Cerebellar cortex (tissue), 1 donor: ENCODE measurements around the gene IL17B.

Experiments used
- DNase-seq: peaks from one replicate; pipeline ENCODE4 v3.0.0-alpha.2; 2015; ENCODE audit warnings: low spot score

IL17B gene

DNA sequence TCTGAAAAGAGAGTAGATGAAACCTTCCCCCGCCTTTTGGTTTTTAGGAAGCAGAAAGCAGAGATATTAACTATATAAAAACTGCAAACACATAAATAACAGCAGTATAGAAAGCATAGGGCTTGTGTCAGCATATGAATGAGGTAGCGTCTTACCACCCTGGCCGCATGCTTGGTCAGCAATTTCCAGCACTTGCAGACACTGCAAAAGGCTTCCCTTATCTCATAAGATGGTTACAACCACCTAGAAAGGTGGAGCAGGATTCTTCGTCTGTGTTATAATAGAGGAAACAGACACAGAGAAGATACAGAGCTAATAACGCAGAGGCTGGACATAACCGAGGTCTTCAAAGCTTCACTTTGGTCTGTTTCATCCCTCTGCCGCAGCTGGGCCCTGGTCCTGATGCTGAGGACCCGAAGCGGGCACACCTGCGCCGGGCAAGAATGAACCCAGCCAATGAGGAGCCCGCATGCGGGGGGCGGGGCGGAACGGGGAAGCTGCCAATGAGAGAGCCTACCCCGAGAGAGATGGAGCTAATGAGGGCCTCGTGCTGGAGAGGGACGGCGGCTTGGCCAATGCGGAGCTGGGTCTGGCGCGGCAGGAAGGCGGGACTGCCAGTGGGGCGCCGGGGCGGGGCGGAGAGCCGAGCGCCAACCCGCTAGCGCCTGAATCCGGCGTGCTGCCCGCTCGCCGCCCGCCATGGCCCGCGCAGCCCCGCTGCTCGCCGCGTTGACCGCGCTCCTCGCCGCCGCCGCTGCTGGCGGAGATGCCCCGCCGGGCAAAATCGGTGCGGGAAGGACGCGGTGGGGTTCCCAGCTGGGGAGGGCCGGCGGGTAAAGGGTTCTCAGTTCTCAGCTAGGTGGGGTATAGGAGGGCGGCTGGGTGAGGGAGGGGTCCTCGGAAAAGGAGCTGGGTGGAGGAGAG, 21.5 kb downstream of the IL17B start, which contains the start of gene PCYOX1L:
PCYOX1L (plus strand) TSS at position 677 of the 924 bp plus-strand sequence; CDS start at position 700, 23 bp downstream.
- DNase-seq, result peak; percentile 98

DNA sequence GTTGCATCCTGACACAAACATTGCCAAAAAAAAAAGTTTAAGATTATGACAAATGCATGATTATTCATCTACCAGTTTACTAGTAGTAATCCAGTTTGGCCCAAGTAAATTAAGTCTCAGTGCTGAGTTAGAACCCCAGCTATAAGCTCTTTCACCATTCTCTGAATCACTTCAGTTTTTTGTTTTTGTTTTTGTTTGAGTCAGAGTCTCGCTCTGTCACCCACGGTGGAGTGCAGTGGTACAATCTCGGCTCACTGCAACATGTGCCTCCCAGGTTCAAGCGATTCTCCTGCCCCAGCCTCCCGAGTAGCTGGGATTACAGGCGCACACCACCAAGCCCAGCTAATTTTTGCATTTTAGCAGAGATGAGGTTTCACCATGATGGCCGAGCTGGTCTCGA, 22.7 kb downstream of the IL17B start:
- DNase-seq, result no peak

DNA sequence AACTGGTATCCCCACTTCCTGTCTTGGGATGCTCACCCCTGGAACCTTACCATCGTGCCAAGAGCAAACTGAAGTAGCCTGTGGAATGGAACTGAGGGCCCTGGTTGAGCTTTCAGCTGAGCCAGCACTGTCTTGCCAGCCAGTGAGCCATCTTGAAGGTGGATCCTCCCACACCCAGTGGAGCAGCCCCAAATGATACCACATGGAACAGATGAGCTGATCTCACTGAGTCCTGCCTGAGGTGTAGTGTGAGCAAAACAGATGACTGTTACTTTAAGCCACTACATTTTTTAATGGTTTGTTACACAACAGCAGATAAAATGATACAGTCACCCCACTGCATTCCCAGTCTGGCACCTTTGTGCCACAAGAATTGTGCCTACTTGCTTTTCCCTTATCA, 23.4 kb downstream of the IL17B start:
- DNase-seq, result no peak

DNA sequence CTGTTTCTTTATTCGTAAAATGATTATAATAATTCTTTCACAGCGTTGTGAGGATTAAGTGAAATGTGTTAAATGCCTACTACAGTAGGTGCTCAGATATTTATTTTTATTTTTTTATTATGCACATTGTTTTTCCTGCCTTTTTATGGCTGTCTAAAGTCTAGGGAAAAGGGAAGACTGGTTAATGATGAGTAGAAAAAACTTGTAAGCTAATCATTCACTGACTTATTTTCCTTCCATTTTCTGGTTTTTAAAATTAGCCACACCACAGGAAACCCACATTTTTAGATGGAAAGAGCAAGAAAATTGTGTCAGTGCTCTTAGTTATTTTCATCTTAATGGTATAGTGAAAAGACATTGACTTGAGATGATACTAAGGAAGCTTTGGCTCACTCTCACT, 25.2 kb downstream of the IL17B start:
- no peak for DNase-seq

DNA sequence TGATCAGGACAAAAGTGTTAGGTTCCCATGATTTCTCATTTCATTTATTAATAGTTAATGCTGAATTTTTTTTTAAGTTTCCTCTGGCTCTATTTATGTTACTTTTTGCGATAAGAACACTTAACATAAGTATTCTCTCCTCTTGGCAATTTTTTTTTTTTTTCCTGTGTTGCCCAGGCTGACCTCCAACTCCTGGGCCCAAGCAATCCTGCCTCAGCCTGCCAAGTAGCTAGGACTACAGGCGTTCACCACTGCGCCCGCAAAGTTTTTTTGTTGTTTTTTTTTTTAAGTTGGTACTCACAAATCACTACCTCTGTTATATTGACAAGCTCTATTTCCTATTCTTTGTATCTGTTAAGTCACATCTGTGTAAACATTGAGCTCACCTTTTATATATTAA, 26.9 kb downstream of the IL17B start:
- no peak for DNase-seq

DNA sequence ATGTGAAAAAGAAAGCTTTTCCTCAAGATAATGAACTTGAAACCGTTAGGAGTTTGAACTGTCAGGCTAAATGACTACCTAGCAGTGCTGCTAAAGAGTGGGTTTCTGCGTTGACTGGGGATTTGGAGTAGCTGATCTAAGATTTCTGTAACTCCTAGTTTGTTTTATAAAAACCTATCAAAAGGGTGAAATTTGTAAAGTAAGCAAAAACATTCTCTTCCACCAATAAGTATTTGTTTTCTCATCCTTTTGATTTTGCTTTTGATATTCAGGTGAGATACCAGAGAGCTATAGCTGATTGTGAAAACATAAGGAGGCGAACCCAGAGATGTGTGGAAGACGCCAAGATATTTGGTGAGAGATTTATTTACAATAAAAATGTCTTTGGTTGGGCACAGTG, 29.7 kb downstream of the IL17B start:
- DNase-seq, result no peak

DNA sequence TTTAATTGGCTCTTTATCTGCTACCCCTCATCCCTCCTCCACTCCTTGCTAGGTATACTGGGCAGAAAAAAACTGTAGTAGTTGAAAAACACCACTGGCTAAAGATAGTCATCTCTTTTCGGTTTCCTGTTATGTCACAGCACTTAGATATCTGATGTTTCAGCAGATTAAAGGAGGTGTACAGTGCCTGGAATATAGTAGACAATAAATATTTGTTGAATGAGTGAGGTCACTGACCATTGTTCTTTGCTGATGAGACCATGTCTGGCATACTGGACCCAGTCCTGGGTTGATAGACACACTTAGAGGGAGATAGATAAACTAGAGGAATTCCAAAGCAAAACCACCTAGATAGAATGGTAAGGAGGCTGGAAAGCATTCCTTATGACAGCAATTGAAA, 30.6 kb downstream of the IL17B start:
- DNase-seq, result no peak

DNA sequence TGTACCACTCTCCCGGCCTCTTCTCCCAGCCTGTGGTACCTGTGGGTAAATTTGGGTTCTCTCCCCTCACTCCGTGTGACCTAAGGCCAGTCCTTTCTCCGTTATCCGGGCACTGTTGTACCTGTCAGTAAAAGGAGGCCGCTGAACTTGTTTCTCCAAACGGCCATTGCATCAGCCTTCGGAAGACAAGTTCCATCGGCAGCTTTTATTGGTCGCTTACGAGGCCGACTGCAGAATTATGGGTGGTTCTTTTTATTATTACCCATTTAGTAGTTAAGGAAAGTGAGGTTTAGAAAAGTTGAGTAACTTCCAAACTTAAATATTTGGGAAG, 33.2 kb downstream of the IL17B start:
- peak; percentile 24 for DNase-seq

DNA sequence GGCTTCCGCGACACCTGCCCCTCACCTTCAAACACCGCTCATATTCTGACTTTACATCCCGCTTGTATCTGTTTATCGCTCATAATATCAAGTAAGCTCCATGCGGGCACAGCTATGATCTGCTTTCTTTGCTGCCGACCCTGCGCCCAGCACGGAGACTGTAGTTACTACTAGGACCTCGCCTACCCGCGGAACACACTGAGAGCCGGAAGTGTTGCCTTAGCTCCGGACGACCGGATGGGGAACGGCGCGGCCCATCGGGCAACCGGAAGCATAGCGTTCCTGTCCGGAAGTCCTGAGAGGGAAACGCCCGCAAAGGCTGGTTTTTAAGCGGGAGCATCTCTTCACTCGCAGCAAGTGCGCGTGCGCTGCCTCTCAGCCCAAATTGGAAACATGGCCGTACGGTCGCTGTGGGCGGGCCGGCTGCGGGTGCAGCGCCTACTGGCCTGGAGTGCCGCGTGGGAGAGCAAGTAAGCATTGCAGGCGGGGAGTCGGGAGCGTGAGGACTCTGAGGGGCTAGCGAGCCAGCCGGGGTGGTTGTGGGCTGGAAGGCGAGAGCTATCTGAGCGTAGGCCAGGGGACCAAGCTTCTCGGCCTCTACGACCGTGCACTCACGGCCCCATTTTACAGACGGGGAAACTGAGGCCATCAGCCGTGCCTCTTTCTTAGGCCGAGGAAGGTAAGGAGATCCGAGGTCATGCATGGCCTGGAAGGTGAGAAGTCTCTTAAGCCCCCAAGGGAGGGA, 33.8 kb downstream of the IL17B start, which contains the start of gene GRPEL2:
GRPEL2 (plus strand) TSS at position 353 of the 745 bp plus-strand sequence; CDS start at position 394, 41 bp downstream.
- peak; percentile 98 for DNase-seq

DNA sequence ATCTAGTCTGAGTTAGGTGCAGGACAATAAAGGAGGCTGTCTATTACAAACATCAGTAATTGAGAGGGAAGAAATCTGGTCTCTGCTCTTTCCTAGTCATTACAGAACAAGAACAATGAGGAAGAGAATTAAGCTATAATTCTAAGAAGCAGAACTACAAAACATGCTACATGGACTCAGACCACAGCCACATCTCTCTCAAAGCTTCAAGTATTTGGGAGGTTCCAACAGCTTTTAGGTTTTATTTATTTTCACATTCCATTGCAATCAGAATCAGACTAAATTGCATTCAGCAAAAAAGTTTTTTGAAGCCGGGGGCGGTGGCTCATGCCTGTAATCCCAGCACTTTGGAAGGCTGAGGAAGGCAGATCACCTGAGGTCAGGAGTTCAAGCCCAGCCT, 34.9 kb downstream of the IL17B start:
- DNase-seq, result no peak

DNA sequence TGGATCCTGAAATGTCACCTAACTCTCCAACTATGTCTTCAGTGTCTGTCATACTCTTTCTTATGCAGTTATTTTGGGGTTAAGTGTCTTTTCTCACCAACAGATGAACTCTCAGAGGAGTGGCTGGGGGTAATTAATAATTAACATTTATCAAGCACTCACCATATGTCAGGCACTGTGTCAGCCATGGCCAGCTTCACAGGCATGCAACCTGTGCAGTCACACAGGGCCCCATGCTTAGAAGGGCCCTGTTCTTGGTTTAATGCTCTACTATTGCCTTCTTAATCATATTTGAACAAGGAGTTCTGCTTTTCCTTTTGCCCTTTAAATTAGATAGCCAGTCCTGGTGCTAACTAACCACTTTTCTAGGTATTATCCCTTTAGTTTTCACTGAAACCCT, 37.2 kb downstream of the IL17B start:
- DNase-seq, result no peak

DNA sequence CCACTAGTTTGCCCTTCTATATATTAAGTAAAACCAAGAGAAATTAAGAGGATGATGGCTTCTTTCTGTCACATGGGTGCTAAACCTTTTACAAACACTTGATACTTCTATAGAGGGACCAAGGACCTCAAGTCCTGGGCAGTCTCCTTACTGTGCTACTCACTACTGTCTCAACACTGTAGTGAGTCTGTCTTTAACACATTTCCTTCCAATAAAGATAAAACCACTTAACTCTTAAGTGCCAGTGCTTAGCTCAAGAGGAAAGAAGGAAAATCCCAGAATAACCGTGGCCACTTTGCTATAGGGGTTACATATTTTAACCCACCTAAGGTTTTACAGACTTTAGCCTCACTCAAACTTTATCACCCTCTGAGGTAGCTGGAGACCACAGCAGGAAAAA, 38.2 kb downstream of the IL17B start:
- DNase-seq, result no peak

DNA sequence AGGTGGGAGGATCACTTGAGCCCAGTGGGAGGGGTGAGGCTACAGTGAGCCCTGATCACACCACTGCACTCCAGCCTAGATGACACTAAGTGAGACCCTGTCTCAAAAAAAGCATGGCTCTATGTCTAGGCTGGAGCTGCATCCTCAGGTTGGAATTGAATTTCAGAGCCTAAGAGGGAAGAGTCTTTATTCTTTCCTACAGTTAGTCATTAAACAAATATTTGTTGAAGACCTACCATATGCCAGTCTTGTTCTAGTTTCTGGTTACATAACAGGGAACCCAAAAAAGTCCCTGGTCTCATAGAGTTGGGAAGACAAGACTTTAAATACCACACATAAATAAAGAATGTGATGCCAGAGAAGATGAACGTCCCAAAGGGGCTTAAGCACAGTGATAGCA, 40.7 kb downstream of the IL17B start:
- no peak for DNase-seq

DNA sequence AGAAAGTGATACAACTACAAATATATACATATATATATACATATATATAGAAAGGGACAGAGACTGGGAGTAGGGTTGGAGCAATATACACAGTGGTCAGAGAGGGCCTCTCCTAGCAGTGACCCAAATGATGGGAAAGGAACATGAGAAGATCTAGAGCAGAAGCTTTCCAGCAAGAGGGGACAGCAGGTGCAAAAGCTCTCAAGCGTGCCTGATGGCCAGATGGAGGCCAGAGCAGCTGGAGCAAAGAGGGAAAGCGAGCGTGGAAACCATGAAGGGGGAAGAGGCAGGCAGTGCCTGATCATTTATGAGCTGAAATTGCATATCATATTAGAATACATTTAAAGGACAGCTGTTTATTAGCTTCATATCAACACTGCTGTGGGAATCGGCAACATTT, 41.4 kb downstream of the IL17B start:
- peak; percentile 28 for DNase-seq

DNA sequence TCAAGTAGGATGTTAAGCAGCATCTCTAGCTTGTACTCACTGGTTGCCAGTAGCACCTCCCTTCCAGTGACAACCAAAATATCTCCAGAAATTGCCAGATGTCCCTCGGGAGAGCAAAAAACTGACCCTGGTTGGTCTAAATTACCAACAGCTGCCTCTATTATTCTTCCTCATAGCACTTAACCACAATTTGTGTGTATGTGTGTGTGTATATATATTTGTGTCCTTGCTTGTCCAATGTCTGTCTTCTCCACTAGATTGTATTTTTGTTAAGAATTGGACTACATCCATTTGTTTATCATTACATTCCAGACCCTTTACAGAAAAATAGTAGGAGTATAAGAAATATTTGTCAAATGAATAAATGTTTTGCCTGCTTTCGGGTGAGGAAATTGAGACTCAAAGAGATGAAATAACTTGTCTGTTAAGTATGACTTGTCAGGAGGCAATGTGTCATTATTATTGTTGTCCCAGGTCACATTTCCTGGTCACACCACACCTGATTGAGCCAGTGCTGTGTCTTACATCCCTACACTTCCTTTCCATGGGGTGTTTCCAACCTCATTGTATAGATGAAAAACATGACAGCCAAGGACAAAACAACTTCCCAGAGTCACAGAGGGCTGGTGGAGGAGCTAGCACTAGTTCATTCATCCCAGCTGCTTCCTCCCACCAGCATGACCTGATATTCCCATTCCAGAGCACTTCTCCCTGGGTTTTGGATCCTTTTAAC, 45.2 kb downstream of the IL17B start:
- no peak for DNase-seq

DNA sequence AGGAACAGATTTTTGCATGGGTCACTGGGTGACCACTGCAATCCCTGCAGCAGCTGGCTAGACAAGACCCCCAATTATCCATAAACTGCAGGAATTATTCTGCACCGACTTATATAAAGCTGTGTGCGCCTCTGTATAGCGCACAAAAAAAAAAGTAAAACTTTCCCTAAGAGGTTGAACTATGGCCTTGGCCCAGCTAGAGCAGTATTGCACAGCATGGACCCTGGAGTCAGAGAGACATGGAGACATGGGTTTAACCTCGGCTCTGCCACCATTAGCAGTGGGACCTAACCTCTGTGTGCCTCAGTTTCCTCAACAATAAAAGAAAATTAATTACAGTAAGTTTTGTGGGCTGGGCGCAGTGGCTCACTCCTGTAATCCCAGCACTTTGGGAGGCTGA, 50.9 kb downstream of the IL17B start:
- DNase-seq, result no peak

DNA sequence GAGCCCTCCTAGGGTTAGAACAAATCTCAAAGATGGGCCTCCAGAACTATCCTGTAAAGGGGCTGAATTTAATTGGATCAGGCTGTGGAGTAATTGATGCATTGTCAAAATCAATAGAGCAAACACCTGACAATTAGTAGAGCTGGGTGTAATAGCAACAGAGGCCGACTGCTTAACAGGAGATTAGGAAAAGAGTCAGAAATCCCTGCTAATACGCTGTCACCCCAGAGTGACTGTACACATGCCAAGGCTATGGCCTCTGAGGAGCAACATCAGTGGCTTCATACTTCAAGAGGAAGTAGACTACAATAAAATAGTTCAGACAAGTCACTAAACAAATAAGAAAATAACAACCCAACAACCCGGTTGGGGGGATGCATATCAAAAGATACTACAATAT, 52.5 kb downstream of the IL17B start:
- no peak for DNase-seq

DNA sequence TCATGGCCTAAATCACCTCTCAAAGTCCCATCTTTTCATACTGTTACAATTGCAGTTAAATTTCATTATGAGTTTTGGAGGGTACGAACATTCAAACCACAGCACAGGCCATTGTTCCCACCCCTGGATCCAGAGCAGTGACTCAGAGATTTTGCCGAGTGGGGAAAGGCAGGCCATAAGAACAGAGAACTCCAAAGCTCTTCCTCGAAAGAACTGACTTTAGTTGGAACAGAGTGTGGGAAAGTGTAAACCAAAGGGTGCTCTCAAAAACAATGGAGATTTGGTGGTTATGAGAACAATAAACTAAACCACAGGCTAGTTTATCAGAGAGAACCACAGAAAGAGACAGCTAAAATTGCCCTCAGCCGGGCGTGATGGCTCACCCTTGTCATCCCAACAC, 53.2 kb downstream of the IL17B start:
- no peak for DNase-seq

DNA sequence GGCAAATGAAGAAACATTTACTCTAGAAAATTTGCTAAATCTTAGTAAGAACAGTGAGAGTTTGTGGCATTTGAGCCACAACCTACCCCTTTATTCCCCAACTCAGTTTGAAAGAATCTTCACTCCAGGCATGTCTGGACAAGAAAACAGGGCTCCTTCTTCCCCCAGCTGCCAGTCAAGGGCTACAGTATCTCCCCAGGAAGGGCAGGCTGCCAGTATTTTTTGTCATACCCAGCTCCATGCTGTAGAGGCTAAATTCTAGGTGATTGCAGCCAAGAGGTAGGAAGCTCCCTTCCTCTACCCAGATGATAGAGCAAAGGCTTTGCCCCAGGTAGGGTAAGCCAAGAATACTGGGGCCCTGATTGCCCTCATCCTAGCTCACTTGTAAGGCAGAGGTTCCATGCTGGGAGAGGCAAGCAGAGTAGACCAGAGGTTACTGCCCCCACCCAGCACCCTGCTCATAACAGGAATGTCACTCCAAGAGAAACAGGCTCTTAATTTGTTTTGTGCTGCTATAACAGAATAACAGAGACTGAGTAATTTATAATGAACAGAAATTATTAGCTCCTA, 53.8 kb downstream of the IL17B start:
- DNase-seq, result no peak

DNA sequence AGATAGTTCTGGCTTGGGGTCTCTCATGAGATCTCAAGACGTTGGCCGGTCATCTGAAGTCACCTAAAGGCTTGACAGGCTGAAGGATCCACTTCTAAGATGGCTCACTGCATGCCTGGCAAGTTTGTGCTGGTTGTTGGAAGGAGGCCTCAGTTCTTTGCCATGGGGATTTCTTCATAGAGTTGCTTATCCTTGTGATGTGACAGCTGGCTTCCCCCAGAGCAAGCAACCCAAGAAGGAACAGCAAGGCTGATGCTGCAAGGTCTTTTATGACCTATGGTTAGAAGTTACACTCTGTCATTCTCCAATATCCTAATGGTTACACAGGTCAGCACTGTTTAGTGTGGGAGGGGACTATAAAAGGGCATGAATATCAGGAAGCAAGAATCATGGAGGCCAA, 54.5 kb downstream of the IL17B start:
- DNase-seq, result no peak
